T-helper 17 cell (primary cell): ENCODE data around the gene SUSD3. TPM values are rescaled to one million over a fixed set of nuclear protein-coding genes. Genes with fewer than 3 reads are reported as not detected.
"Not testable (repeated sequence)": the region's sequence is repeated elsewhere in the genome, so short reads cannot be mapped to it uniquely, and the experiment has no call there.

ENCODE experiments used
- ATAC-seq: fragments of 150-1000 bp; cut with Tn5 transposase; 2 replicates; pipeline ENCODE4 v1.10.0; 2021; ENCODE audit warnings: mild to moderate bottlenecking, moderate library complexity
- DNase-seq, 3 donors: peaks; one replicate each; pipeline versions ENCODE4 v3.0.0 to v3.0.0-alpha.2; 2020 to 2021
- H3K9me3 ChIP-seq: one replicate; pipeline ENCODE4 v1.7.0; 2013; ENCODE audit warnings: low read length, mild to moderate bottlenecking; ENCODE audit not compliant: control insufficient read depth, poor library complexity, severe bottlenecking
- H3K27ac Mint-ChIP-seq: one replicate; pipeline ENCODE4 v1.8.0; 2022; ENCODE audit warnings: mild to moderate bottlenecking, moderate library complexity, mixed read lengths
- H3K27me3 Mint-ChIP-seq: one replicate; pipeline ENCODE4 v1.8.0; 2022; ENCODE audit warnings: mixed read lengths
- H3K36me3 Mint-ChIP-seq: one replicate; pipeline ENCODE4 v1.8.0; 2022; ENCODE audit warnings: low read depth, mixed read lengths
- H3K4me1 Mint-ChIP-seq: one replicate; pipeline ENCODE4 v1.8.0; 2022; ENCODE audit warnings: mild to moderate bottlenecking, mixed read lengths
- H3K4me3 Mint-ChIP-seq: one replicate; pipeline ENCODE4 v1.8.0; 2022; ENCODE audit warnings: mild to moderate bottlenecking, moderate library complexity, mixed read lengths
- total RNA-seq, 4 donors: library from RNA in 2 of 4; stranded (reverse) in 2 of 4; gene quantifications; one replicate each; pipeline ENCODE4 v1.2.3 and lab custom pipeline; 2022 to 2026

The SUSD3 gene
- total RNA-seq, 2 donors from 2014 or later = 47.2 to 62.3 TPM

DNA sequence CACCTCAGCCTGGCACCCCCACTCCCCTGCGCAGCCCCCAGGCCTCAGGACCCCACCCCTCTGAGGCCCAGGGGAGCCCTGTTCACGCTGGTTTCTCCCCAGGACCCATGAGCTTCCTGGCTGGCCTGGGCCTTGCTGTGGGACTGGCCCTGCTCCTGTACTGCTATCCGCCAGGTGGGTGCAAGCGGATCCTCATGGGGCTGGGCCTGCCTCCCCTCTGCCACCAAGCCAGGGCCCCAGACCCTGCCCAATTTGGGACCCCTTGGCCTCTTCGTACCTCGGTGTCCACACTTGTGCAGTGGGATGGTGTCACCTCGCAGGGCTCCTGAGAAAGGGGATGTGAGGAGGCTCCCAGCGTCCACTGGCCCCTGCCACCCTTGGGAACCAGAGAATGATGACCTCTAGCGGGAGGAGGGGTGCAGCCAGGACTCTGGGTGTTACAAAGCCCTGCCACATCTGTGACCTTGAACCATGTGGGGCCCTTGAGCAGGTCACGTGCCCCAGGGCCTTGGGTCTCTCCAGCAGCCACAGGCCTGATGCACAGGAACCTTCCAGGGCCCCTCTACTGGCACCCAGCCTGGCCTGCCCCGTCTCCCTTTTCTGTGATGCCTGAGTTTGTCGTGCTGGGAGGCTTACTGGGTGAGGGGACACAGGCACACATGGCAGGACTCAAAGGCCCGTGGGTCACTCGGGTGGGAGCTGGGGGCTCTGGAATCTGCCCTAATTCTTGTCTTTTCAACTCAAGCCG lies 53.8 kb downstream of the SUSD3 start:
- H3K9me3 ChIP-seq = no peaks in the 10 kb centered on the region
- DNase-seq (peak in 1 of 3 donors; percentile 5), ATAC-seq (no peak)
- H3K4me3 Mint-ChIP-seq = peak overlapping the region; percentile 5
- no peaks in the 10 kb centered on the region for H3K27me3 Mint-ChIP-seq
- peak overlapping the region; percentile 72 for H3K27ac Mint-ChIP-seq
- H3K36me3 Mint-ChIP-seq = peaks cover 7% of the 10 kb centered on the region
- H3K4me1 Mint-ChIP-seq = peaks cover 19% of the 10 kb centered on the region

GRCh38 chr9:93112864-93113389 lies 54.4 kb downstream of the SUSD3 start:
- no peak for ATAC-seq
- H3K27ac Mint-ChIP-seq = peak overlapping the region; percentile 72
- peaks cover 6% of the 10 kb centered on the region for H3K36me3 Mint-ChIP-seq
- H3K4me1 Mint-ChIP-seq = peaks cover 14% of the 10 kb centered on the region
- peak in 1 of 3 donors; percentile 13 for DNase-seq
- no peaks in the 10 kb centered on the region for H3K9me3 ChIP-seq
- H3K4me3 Mint-ChIP-seq = peak overlapping the region; percentile 33
- no peaks in the 10 kb centered on the region for H3K27me3 Mint-ChIP-seq

GRCh38 chr9:93114169-93114983 lies 55.9 kb downstream of the SUSD3 start:
- peak overlapping the region; percentile 82 for H3K27ac Mint-ChIP-seq
- ATAC-seq (no peak), DNase-seq (peak in 2 of 3 donors; percentile 7)
- peaks cover 20% of the 10 kb centered on the region for H3K4me1 Mint-ChIP-seq
- H3K36me3 Mint-ChIP-seq = peaks cover 6% of the 10 kb centered on the region
- no peaks in the 10 kb centered on the region for H3K27me3 Mint-ChIP-seq
- H3K4me3 Mint-ChIP-seq = peak overlapping the region; percentile 66
- H3K9me3 ChIP-seq = no peaks in the 10 kb centered on the region

- H3K27me3 Mint-ChIP-seq = no peaks in the 10 kb centered on the region
- no peaks in the 10 kb centered on the region for H3K9me3 ChIP-seq
- peaks cover 26% of the 10 kb centered on the region for H3K4me1 Mint-ChIP-seq
- DNase-seq (peak in 1 of 3 donors; percentile 4), ATAC-seq (no peak)
- peaks cover 6% of the 10 kb centered on the region for H3K36me3 Mint-ChIP-seq
- peak overlapping the region; percentile 82 for H3K27ac Mint-ChIP-seq
- H3K4me3 Mint-ChIP-seq = peak overlapping the region; percentile 66
Measured at GRCh38 chr9:93114984-93115335, 56.5 kb downstream of the SUSD3 start.

- H3K4me3 Mint-ChIP-seq = peak overlapping the region; percentile 66
- no peaks in the 10 kb centered on the region for H3K9me3 ChIP-seq
- DNase-seq = no peak
- peaks cover 31% of the 10 kb centered on the region for H3K4me1 Mint-ChIP-seq
- H3K27me3 Mint-ChIP-seq = no peaks in the 10 kb centered on the region
- peaks cover 6% of the 10 kb centered on the region for H3K36me3 Mint-ChIP-seq
- no peak for ATAC-seq
- H3K27ac Mint-ChIP-seq = peak overlapping the region; percentile 85
Measured at GRCh38 chr9:93115486-93116071, 57.1 kb downstream of the SUSD3 start.

- Mint-ChIP-seq H3K4me1 (peaks cover 30% of the 10 kb centered on the region), H3K27me3 (no peaks in the 10 kb centered on the region), H3K27ac (peak overlapping the region; percentile 85), H3K36me3 (peaks cover 4% of the 10 kb centered on the region), H3K4me3 (peak overlapping the region; percentile 25)
- ATAC-seq (peak; percentile 3), DNase-seq (peak in 1 of 3 donors; percentile 8)
- no peaks in the 10 kb centered on the region for H3K9me3 ChIP-seq
Measured at GRCh38 chr9:93116072-93116961, 57.8 kb downstream of the SUSD3 start.

DNA sequence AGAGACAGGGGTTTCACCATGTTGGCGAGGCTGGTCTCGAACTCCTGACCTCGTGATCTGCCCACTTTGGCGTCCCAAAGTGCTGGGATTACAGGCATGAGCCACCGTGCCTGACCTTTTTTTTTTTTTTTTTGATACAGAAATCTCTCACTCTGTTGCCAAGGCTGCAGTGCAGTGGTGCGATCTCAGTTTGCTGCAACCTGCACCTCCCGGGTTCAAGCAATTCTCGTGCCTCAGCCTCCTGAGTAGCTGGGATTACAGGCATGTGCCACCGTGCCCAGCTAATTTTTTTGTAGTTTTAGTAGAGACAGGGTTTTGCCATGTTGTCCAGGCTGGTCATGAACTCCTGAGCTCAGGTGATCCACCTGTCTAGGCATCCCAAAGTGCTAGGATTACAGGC lies 59.0 kb downstream of the SUSD3 start:
- Mint-ChIP-seq H3K4me1 (peaks cover 33% of the 10 kb centered on the region), H3K27ac (peak overlapping the region; percentile 85)
- not testable (repeated sequence) for H3K9me3 ChIP-seq, H3K4me3 Mint-ChIP-seq, H3K27me3 Mint-ChIP-seq, H3K36me3 Mint-ChIP-seq, DNase-seq, ATAC-seq

DNA sequence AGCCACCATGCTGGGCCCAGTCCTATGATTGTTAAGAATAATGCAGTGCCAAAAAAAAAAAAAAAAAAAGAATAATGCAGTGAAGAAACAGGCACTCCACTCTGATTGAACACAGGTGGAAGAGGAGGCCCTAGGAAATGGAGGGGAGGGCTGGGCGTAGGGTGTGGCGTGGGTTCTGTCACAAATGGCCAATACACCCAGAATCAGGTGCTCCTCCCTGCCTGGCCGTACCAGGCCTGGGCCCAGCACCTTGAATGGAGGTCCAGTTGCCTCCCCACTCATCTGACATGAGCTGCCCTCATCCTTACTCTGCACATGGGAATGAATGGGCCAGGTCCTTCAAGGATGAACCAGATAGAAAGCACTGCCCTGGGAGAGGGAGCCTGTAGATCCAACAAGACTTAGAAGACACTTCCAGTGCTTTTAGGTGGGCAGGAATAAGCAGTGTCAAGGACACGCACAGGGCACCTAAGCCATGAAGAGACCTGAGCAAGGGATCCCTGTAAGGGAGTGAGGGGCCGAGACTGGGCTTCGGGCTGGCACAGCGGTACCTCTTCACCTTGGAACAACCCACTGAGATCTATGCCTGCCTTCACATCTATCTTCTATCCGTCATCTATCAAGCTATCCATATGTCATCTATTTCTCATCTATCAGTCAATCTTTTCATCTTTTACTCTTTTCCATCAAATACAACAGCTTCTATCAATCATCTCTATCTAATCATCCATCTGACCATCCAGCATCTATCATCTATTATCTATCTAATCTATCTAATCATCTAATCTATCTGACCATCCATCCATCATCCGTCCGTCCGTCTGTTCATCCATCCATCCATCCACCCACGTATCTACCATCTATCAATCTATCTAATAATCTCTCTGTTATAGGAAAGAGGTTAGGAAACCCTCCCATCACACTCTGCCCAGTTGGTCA lies 59.7 kb downstream of the SUSD3 start:
- peaks cover 33% of the 10 kb centered on the region for H3K4me1 Mint-ChIP-seq

GRCh38 chr9:93118863-93119702 lies 60.6 kb downstream of the SUSD3 start:
- peak in 1 of 3 donors; percentile 5 for DNase-seq
- Mint-ChIP-seq H3K36me3 (peaks cover 4% of the 10 kb centered on the region), H3K27ac (peak overlapping the region; percentile 85), H3K27me3 (no peaks in the 10 kb centered on the region), H3K4me1 (peaks cover 35% of the 10 kb centered on the region), H3K4me3 (peak overlapping the region; percentile 83)
- no peaks in the 10 kb centered on the region for H3K9me3 ChIP-seq
- peak; percentile 1 for ATAC-seq

More for the DNA sequence above, 59.7 kb downstream of the SUSD3 start:
- DNase-seq (peak in 1 of 3 donors; percentile 7), ATAC-seq (no peak)
- Mint-ChIP-seq H3K36me3 (peaks cover 4% of the 10 kb centered on the region), H3K27ac (peak overlapping the region; percentile 85), H3K4me3 (peak overlapping the region; percentile 83), H3K27me3 (no peaks in the 10 kb centered on the region)
- no peaks in the 10 kb centered on the region for H3K9me3 ChIP-seq

DNA sequence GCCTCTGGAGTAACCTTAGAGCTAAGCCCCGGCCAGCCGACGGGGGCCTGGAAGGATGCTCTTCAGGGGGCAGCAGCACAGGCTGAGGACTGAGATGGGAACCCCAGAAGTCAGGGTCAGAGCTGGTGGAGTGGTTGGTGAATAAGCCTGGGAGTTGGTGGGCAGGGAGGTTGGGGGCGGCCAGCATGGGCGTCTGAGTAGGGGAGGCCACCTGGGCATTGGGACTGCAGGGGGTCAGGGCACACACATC lies 61.1 kb downstream of the SUSD3 start:
- DNase-seq = no peak
- Mint-ChIP-seq H3K27ac (peak overlapping the region; percentile 85), H3K27me3 (no peaks in the 10 kb centered on the region), H3K4me3 (peak overlapping the region; percentile 83), H3K36me3 (peaks cover 4% of the 10 kb centered on the region), H3K4me1 (peaks cover 34% of the 10 kb centered on the region)
- no peaks in the 10 kb centered on the region for H3K9me3 ChIP-seq
- ATAC-seq = no peak
